Measurements from ENCODE around the gene TP73. TPM values are rescaled to one million over a fixed set of nuclear protein-coding genes. Genes with fewer than 3 reads are reported as not detected.
A peak's percentile ranks its signal among the peaks of the same experiment; 100 is the strongest.

TP73 gene
- total and polyA plus RNA-seq, 8 donors: 0.11 to 0.51 (median 0.28) TPM

DNA sequence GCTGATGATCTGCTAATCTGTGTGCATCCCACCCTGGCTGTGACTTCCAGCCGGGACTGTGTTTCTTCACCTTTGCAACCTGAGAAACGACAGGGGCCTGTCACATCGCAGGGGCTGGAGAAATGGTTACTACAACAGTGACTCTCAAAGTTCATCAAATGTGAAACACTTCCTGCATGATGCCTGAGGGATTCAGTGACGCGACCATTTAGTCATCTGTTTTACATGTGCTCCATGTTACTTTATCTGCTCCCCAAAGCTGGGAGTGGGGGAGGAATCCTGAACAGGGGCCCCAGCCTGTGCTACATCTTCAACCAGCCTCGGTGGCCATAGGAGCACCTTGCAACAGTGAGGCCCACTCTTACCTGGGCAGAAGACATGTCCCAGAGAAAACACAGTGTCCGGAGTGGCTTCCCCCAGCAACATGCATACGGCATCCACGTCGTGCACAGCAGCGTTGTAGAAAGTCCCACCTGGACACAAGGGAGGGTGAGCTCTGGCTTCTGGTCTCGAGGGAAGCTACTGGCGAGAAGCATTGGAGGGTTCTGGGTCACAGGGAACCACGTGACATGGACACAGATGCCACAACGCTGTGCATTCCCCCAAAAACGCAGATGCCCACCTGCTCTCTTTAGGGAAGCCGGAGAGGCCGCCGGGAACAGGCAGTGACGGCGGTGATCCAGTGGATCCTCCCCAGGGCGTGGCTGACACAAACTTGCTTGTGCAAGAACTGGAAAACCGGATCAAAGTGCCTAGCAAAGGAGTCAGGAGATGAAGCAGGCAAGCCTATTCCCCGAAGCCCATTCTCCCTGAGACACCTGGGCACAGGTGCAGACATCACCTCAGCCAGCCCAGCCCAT lies 90.4 kb downstream of the TP73 start:
- DNase-seq (peak in 2 of 6 donors; percentile 12 to 41), FAIRE-seq (no peak), ATAC-seq (no peak)
- Histone ChIP-seq H3K4me1 (peaks cover 0 to 3% (median 0%) of the 10 kb centered on the region in 3 donors), H3K9me3 (no peaks in the 10 kb centered on the region), H3K36me3 (peaks cover 0 to 15% (median 6%) of the 10 kb centered on the region in 3 donors), H3K27me3 (no peaks in the 10 kb centered on the region), H3K27ac (no peak overlapping the region), H3K4me3 (no peak overlapping the region)
- 83 to 87% methylated on average over 24 of the region's 24 CpGs for WGBS, 2 donors
- TF ChIP-seq, protein P1, sequence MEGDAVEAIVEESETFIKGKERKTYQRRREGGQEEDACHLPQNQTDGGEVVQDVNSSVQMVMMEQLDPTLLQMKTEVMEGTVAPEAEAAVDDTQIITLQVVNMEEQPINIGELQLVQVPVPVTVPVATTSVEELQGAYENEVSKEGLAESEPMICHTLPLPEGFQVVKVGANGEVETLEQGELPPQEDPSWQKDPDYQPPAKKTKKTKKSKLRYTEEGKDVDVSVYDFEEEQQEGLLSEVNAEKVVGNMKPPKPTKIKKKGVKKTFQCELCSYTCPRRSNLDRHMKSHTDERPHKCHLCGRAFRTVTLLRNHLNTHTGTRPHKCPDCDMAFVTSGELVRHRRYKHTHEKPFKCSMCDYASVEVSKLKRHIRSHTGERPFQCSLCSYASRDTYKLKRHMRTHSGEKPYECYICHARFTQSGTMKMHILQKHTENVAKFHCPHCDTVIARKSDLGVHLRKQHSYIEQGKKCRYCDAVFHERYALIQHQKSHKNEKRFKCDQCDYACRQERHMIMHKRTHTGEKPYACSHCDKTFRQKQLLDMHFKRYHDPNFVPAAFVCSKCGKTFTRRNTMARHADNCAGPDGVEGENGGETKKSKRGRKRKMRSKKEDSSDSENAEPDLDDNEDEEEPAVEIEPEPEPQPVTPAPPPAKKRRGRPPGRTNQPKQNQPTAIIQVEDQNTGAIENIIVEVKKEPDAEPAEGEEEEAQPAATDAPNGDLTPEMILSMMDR (IDR thresholded peaks at IDR 0.05): no peak
- intact Hi-C loops (cut with DNase I): no loop called here

DNA sequence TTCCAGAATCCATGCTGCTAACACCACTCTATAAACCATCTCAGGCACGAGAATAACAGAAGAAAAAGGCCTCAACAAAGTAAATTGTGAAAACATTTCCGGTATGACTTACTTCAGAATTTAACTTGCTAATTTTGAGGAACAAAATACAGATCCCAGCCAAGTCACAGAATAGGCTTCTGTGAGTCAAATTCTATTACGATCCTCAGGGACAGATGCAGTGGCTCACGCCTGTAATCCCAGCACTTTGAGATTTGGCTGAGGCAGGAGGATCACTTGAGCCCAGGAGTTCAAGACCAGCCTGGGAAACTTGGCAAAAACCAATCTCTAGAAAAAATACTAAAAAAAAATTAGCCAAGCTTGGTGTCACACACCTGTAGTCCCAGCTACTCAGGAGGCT lies 91.1 kb downstream of the TP73 start:
- ATAC-seq (no peak), FAIRE-seq (no peak), DNase-seq (no peak)
- intact Hi-C loops (cut with DNase I): no loop called here
- no peak overlapping the region for H3K4me3 ChIP-seq
- H3K27ac ChIP-seq: no peak overlapping the region
- TF ChIP-seq, protein P1 (IDR thresholded peaks at IDR 0.05): no peak
- H3K36me3 ChIP-seq: peaks cover 0 to 8% (median 0%) of the 10 kb centered on the region in 3 donors
- WGBS, 2 donors: 77 to 85% methylated on average over 4 of the region's 4 CpGs
- H3K27me3 ChIP-seq: no peaks in the 10 kb centered on the region
- H3K4me1 ChIP-seq: peaks cover 0 to 6% (median 0%) of the 10 kb centered on the region in 3 donors
- no peaks in the 10 kb centered on the region for H3K9me3 ChIP-seq

DNA sequence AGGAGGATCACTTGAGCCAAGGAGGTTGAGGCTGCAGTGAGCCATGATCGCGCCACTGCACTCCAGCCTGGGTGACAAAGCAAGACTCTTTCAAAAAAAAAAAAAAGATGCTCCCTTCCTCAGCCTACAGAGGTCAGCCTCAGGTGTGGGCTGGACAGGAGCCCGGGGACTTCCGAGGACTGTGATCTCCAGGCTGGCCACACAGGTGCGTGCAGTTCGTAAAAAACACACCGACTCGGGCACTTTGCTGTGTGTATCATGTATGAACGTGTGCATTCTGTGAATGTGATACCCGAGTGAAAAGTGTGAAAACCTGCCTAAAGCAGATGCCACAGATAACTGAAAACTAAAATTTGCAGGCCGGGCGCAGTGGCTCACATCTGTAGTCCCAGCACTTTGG lies 91.5 kb downstream of the TP73 start:
- H3K4me3 ChIP-seq: no peak overlapping the region
- H3K9me3 ChIP-seq: no peaks in the 10 kb centered on the region
- 88 to 93% methylated on average over 12 of the region's 12 CpGs for WGBS, 2 donors
- H3K27ac ChIP-seq: no peak overlapping the region
- no peak for FAIRE-seq
- peaks cover 0 to 6% (median 0%) of the 10 kb centered on the region in 3 donors for H3K36me3 ChIP-seq
- H3K4me1 ChIP-seq: peaks cover 0 to 6% (median 0%) of the 10 kb centered on the region in 3 donors
- TF ChIP-seq, protein P1 (IDR thresholded peaks at IDR 0.05): no peak
- no peaks in the 10 kb centered on the region for H3K27me3 ChIP-seq
- DNase-seq: no peak
- intact Hi-C loops (cut with DNase I): no loop called here
- ATAC-seq: no peak

DNA sequence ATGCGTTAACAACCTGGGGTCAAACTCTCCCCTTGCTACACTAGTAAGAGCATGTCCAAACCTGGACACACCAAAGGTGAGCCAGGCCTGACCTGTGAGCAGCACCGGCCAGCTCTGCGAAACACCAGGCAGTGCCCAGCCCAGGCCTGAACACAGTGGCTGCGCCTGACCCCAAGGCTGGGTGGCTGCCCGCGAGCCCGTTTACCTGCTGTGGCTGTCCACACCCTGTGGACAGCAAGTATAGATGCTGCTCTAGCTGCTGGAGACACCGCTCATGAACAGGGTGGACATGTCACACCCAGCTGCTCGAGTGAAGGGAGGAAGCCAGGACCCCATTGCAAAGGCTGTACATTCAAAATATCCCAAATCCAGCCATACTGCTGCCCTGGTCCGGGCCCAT lies 92.3 kb downstream of the TP73 start:
- Histone ChIP-seq H3K36me3 (peaks cover 0 to 6% (median 0%) of the 10 kb centered on the region in 3 donors), H3K9me3 (no peaks in the 10 kb centered on the region), H3K4me1 (peaks cover 0 to 6% (median 0%) of the 10 kb centered on the region in 3 donors), H3K4me3 (no peak overlapping the region), H3K27me3 (no peaks in the 10 kb centered on the region), H3K27ac (no peak overlapping the region)
- WGBS, 2 donors: 92% methylated on average over 10 of the region's 10 CpGs
- DNase-seq: peak in 3 of 6 donors; percentile 33 to 66 (median 50)
- FAIRE-seq: no peak
- ATAC-seq: no peak
- intact Hi-C loops (cut with DNase I): no loop called here
- TF ChIP-seq, protein P1 (IDR thresholded peaks at IDR 0.05): no peak

DNA sequence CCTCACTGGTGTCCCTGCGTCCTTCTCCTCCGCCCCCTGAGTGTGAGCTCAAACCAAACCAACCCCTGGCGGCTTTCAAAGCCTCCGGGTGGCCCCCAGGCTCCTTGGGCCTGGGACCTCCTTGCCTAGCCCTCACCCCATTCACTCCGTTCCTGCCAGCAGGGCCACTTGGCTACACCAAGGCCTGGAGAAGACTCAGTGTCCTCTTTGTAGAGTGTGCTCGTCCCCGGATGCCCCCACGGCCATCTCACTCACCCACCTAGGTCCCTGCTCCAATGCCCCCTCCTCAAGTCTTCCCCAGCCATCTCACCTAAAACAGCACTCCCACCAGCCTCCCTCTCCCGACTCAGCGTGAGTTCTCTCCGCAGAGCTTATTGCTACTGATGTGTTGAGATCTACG lies 92.8 kb downstream of the TP73 start:
- H3K9me3 ChIP-seq: no peaks in the 10 kb centered on the region
- 93 to 94% methylated on average over 12 of the region's 12 CpGs for WGBS, 2 donors
- intact Hi-C loops (cut with DNase I): no loop called here
- no peak for ATAC-seq
- H3K4me1 ChIP-seq: peaks cover 0 to 6% (median 0%) of the 10 kb centered on the region in 3 donors
- no peak overlapping the region for H3K27ac ChIP-seq
- peak in 3 of 6 donors; percentile 17 to 37 (median 35) for DNase-seq
- peaks cover 0 to 6% (median 0%) of the 10 kb centered on the region in 3 donors for H3K36me3 ChIP-seq
- no peak overlapping the region for H3K4me3 ChIP-seq
- TF ChIP-seq, protein P1 (IDR thresholded peaks at IDR 0.05): no peak
- no peaks in the 10 kb centered on the region for H3K27me3 ChIP-seq
- no peak for FAIRE-seq
